C4-2B (cell line): ENCODE measurements around the gene TMEM238L.

Experiments used
- CTCF ChIP-seq: fragments of 450-650 bp; conservative IDR thresholded peaks from 2 replicates; pipeline ENCODE4 v1.5.1; 2017; ENCODE audit warnings: mild to moderate bottlenecking
- ZFX ChIP-seq: fragments of 450-650 bp; IDR thresholded peaks from 2 replicates; pipeline ENCODE4 v1.6.1; 2017

- TF ChIP-seq CTCF (no peak), ZFX (no peak)
These were observed 1.2 kb downstream of the TMEM238L start for GRCh38 chr17:10802496-10803284.
